Right lobe of liver (tissue), 4 donors: ENCODE data around the gene INSYN2B.

Experiments used
- CTCF ChIP-seq, 4 donors: fragments of 200-600 bp in 3 of 4; fragments of 450-650 bp in 1 of 4; IDR thresholded peaks; one replicate each; pipeline versions ENCODE4 v1.5.1 to v1.8.0; 2016 to 2022; ENCODE audit warnings: antibody characterized with exemption in 4 of 4, mild to moderate bottlenecking in 2 of 4
- POLR2A ChIP-seq: fragments of 450-650 bp; IDR thresholded peaks from one replicate; pipeline ENCODE4 v1.6.1; 2017; ENCODE audit warnings: antibody characterized with exemption, mild to moderate bottlenecking
- donor health status: DM: no; HTN: no; CAD: no.
- donor health status: DM: no; HTN: no; CAD: no.
- donor health status: DM: no; HTN: yes; CAD: no.

- TF ChIP-seq CTCF (IDR thresholded peaks at IDR 0.05) (no peak), POLR2A (no peak)
These were observed 66.8 kb downstream of the INSYN2B start for GRCh38 chr5:169913479-169913878.
